Stimulated activated CD4-positive, alpha-beta T cell treated with anti-CD3 and anti-CD28 coated beads, TNF-alpha, amount 100 ng/mL, for 24 hours (primary cell): ENCODE data around the gene ANTKMT.

Experiments
- DNase-seq, 3 experiments: peaks; one replicate each; pipeline ENCODE4 v3.0.0-alpha.2; 2020; ENCODE audit warnings: low read depth in 3 of 3

ANTKMT gene

DNA sequence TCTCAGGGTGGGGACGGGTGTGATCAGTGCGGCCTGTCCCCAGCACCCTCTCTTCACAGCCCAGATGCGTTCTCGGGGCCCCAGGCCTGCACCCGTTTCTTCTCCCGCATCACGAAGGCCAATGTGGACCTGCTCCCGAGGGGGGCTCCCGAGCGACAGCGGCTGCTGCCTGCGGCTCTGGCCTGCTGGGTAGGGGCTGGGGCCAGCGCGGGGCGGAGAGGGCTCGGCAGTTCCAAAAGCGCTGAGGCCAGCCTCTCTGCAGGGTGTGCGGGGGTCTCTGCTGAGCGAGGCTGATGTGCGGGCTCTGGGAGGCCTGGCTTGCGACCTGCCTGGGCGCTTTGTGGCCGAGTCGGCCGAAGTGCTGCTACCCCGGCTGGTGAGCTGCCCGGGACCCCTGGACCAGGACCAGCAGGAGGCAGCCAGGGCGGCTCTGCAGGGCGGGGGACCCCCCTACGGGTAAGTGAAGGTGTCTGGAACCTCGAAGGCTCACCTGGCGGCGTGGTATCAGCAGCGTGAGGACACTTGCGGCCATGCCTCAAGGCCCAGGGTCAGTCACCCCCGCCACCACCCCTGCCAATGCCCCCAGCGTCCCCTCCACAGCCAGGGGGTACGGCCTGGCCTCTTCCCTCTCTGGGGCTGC is 44.0 kb downstream of the ANTKMT start:
- DNase-seq: no peak

DNA sequence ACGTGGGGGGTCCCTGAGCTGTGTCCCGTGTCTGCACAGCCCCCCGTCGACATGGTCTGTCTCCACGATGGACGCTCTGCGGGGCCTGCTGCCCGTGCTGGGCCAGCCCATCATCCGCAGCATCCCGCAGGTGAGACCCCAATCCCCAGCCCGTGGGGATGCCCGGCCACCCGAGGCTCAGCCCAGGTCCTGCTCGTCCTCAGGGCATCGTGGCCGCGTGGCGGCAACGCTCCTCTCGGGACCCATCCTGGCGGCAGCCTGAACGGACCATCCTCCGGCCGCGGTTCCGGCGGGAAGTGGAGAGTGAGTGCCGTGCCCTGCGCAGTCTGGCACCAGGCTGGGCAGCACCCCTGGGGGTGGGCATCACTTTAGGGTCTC is 44.5 kb downstream of the ANTKMT start:
- DNase-seq: no peak

DNA sequence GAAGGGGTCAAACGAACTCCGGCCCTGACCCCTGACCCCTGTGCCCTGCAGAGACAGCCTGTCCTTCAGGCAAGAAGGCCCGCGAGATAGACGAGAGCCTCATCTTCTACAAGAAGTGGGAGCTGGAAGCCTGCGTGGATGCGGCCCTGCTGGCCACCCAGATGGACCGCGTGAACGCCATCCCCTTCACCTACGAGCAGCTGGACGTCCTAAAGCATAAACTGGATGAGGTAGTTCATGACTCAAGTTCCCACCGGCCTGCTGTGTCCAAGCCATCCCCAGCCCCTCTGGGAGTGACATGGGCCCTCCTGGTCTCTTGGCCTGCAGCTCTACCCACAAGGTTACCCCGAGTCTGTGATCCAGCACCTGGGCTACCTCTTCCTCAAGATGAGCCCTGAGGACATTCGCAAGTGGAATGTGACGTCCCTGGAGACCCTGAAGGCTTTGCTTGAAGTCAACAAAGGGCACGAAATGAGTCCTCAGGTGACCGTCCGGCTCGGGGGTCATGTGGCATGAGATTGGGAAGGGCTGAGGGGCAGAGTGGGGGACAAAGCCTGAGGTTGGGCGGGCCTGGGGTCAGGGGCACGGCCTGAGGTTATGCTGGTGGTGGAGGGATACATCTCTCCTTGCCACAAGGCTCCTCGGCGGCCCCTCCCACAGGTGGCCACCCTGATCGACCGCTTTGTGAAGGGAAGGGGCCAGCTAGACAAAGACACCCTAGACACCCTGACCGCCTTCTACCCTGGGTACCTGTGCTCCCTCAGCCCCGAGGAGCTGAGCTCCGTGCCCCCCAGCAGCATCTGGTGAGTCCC is 45.3 kb downstream of the ANTKMT start:
- no peak for DNase-seq

DNA sequence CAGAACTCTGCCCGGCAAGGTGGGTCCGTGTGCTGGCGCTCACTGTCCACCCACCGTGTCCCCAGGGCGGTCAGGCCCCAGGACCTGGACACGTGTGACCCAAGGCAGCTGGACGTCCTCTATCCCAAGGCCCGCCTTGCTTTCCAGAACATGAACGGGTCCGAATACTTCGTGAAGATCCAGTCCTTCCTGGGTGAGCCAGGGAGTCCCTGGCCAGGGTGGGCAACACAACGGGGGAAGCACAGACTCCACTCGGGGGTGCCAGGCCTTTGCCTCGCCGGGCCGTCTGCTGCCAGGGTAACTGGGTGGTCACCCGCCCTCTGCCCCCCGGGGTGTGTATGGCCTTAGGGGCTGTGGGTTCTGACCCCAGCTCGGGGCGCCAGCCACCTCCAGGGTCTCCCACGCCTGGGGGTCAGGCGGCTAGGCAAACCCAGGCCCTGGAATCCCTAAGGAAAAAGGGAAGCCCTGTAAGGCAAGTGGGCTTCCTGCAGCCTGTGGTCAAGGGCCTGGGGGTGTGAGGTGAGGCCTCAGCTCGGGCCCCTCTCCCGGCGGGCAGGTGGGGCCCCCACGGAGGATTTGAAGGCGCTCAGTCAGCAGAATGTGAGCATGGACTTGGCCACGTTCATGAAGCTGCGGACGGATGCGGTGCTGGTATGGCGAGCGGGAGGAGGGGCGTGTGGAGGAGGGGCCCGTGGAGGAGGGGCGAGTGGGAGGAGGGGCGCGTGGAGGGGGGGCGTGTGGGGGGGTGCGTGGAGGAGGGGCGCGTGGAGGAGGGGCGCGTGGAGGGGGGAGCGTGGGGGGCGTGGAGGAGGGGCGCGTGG is 46.1 kb downstream of the ANTKMT start:
- no peak for DNase-seq

DNA sequence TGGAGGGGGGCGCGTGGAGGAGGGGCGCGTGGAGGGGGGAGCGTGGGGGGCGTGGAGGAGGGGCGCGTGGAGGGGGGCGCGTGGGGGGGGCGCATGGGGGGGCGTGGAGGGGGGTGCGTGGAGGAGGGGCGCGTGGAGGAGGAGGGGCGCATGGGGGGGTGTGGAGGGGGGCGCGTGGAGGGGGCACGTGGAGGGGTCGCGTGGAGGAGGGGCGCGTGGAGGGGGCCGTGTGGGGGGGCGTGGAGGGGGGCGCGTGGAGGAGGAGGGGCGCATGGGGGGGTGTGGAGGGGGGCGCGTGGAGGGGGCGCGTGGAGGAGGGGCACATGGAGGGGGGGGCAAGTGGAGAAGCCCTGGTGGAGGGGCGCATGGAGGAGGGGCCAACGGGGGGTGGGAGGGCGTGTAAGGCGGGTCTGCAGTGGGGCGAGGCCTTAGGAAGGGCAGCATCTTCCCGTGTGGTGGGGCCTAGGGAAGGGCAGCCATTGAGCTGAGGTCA is 46.8 kb downstream of the ANTKMT start:
- no peak for DNase-seq

DNA sequence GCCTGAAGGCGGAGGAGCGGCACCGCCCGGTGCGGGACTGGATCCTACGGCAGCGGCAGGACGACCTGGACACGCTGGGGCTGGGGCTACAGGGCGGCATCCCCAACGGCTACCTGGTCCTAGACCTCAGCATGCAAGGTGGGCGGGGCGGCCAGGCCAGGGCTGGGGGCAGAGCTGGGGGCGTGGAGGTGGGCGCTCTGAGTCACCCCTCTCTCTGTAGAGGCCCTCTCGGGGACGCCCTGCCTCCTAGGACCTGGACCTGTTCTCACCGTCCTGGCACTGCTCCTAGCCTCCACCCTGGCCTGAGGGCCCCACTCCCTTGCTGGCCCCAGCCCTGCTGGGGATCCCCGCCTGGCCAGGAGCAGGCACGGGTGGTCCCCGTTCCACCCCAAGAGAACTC is 47.5 kb downstream of the ANTKMT start:
- DNase-seq: no peak

DNA sequence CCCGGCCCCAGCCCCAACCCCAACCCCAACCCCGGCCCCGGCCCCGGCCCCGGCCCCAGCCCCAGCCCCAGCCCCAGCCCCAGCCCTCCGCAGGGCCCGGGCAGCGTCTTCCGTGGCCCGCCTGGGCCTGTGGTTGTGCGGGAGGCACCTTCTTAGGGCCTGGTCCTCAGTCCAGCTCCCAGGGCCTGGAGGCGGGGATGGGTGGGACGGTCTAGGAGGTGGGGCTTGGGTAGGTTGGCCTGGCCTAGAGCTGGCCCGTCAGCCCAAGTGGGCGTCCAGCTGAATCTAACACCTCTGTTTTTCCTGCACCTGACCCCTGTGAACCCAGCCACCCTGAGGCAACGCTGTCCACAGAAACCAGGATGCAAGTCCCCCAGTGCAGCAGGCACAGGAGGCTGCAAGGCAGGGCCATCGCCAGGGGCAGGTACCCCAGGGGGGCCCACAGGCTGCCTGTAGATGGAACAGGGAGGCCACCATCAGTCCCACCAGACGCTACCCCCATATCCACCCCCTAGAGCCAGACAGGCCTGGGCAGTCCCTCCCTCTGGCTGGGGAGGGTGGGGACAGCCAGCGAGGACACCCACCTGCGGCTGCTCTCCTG is 48.3 kb downstream of the ANTKMT start:
- no peak for DNase-seq

DNA sequence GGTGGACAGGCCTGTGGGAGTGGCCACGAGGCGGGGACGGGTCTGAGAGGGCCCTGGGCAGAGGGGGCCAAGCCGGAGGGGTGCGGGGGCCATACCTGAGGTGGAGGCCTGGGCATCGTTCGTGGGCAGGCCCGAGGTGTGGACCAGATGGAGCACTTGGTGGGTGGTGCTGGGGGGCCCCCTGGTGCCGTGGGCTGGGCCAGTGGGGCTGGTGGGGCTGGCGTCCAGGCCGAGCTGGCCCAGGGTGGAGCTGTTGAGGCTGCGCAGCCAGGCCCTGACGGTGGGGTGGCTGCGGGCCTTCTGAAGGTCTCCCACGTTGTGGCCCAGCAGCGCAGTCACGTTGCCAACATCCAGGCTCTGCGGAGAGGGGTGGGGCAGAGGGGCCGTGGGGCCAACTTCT is 49.0 kb downstream of the ANTKMT start:
- DNase-seq: no peak

DNA sequence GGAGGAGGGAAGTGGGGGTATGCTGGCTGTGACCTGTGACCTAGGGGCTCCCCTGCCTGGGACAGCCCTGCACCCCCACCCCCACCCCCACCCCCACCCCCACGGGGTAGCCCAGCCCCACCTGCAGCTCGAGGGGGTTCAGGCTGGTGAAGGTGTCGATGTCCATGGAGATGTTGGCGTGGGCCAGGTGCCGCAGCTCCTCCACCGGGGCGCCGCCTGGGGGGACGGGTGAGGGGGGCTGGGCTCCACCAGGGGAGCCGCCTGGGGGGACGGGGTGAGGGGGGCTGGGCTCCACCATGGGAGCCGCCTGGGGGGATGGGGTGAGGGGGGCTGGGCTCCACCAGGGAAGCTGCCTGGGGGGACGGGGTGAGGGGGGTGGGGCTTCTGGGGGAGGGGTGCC is 49.5 kb downstream of the ANTKMT start:
- no peak for DNase-seq
